HG02759 (cell line): ENCODE measurements around the gene ANGPTL2.

Experiments used
- ATAC-seq: cut with Tn5 transposase; IDR thresholded peaks from one replicate; pipeline ENCODE4 v1.9.1; 2021; ENCODE audit warnings: mild to moderate bottlenecking, moderate library complexity; ENCODE audit not compliant: unreplicated experiment

ANGPTL2 gene

DNA sequence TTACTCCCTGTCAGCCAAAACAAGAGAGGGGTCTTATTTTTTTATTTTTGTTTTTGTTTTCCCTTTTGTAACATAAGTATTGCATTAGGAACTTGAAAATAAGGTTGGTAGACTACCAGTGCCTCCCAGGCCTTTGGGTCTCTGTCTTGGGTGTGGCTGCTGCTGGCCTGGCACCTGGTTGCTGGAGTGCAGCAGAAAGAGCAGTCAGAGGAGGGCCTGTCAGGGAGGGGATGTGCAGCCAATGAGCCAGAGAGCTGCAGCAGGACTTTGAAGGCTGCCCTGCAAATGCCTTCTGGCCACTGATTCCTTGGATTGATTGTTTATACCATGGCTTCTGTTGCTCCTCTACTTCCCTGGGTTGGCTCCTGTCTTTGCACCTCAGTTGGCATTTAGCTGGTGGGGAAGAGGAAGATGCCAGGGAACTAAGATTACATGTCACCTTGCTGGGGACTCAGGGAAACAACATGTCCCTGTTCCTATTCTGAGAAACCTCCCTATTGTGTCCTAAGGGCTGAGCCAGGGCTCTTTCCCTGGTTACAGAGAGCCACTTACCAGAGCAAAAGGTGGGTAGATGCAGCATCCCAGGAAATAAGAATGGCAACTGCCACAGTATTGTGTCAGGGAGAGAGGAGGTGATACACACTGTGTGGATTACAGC lies 66.6 kb downstream of the ANGPTL2 start:
- ATAC-seq: no peak

DNA sequence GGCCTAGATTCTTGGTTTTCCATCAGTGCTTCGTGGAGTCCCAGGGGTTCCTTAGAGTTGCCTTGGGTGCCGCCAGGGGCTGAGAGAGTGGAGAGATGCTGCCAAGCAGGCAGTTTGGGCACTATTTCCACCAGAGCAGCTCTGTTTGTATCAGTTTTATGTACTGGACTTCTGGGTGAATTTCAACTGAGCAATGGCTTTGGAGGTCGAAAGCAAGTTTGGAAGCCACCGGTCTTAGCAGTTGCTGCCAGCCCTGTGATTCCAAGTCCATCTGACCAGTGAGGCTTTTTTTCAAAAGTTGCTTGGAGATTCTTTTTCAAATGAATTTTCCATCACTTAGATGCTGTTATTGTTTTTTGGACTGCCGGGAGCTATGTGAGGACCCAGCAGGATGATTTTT lies 68.5 kb downstream of the ANGPTL2 start:
- no peak for ATAC-seq

DNA sequence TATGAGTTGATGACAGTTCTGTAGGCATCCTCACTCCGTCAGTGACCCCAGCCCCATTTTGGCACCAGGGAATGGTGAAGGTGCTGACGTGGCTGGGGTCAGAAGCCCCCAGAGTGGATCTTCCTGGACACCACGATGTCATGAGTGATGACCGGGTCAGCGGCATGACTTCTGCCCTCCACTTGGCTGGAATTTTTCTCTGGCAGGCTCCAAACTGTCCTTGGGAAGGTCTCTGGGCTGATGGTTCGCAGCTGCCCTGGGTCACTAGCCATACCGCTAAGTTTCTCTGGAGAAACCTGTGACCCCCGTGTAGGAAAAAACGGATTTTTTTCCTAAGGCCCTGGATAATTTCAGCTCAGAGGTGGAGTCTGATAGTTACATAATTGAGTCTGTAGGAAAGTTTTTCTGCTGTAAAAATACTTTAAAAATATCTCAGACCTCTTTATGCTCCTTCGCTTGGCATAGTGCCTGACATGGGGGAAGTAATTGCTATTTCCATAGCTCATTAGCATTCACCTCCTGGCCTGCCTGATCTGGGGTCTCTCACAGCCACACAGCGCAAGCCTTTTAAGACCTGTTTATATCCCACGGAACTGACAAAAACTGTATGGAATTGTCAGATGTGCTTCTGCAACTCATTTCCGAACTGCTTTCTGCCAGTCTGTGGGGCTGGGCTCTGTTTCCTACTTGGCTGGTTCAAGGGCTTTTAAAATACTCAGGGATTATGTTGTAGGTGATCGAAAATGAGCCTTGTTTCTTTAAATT lies 69.2 kb downstream of the ANGPTL2 start:
- no peak for ATAC-seq

DNA sequence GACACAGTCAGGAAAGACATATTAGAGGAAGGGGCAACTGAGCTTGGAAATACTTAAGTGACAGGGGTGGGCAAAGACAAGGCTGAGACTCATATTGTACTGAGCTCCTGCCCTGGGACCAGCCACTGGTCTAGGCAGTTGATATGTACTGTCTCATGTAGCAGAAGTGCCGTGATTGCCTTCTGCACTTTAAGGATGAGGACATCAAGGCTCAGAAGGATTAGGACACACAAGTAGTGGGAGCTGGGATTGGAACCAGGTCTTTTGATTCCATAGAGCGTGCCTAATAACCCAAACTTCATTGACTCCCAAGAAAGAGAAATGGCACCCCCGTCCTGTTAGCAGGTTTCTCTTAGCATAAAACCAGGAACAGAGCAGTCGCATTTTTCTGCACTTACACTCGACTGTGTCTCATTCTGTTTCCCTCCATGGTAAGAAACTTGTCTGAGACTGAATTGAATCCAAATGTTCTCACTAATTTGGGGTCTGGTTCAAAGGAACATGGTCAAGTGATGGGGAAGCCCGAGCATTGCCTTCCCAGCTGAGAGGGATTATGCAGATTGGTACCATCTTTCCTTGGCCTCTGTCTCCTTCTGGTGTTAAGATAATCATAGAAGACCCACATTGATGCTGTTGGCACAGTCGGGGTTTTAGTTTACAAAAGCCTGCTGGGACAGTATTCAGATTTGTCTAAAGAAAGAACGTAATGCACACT lies 70.4 kb downstream of the ANGPTL2 start:
- ATAC-seq: no peak

DNA sequence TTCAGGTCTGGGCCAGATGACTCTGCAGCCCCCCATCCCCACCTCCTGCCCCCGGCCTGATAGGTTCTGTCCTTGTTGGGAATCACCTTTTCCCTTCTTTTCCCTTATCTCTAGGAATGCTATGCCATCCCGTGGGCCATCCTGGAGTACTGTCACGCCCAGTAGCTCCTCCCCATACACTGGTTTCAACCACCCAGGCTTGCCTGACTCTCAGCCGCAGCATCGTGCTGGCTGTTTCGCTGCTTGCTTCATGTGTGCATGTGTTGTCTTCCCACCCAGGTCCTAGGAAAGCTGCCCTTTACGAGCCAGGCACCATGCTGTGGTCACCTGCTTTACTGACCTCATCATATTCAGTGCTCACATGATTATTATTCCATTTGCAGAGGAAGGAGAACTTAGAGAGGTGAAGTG lies 71.8 kb downstream of the ANGPTL2 start:
- ATAC-seq: no peak

DNA sequence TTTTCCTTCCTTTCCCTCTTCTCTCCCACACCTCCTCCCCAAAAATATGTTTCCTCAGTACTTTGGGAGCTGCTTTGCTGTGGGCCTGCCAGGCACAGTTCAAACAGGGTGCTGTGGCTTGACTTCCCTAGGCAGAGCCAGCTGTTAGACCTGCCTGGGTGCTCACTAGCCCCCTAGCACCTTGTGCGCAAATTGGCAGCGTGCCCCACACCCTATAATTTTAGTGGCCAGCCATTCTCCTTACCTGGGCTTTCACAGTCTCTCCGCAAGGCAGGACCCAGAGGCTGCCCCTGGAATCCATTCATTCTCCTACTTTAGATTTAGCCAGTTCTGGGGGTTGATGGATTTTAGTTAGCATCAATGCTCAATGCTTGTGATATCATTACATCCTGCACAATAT lies 72.3 kb downstream of the ANGPTL2 start:
- ATAC-seq: no peak

DNA sequence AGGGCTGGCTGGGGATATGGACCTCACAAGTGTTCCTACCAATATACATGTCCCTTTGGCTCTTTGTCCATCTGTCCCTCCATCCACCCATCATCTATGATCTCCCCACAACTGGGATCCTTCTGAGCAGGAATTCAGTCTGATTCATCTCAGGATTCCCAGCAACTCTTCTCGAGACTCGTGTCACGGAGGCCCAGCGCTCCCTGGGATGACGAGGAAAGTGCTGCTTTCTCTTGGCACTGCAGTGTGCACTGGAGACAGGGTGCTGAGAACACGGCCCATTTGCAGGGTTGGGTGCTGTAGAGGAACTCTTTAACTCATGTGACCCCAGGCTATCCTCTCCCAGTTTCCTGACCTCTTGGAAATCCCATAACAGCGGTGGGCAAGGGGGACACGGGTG lies 72.9 kb downstream of the ANGPTL2 start:
- no peak for ATAC-seq

DNA sequence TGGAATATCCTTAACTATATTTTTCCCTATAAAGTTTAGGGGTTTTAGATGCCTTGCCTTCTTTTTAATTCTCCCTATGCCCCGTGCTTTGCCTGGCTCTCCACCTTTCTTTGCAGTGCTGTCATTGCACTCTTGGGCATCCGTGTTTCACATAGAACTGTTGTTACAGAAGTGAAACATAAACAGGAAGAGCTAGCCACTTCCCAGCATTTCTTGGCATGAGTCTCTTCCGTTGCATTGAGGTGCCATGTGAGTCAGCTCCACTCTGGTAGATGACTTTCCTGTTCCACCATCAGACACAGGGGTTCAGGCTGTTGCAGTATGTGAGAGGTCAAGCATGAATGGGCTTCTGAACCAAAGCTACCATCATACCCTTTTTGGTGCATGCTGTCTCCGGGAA lies 73.4 kb downstream of the ANGPTL2 start:
- no peak for ATAC-seq

DNA sequence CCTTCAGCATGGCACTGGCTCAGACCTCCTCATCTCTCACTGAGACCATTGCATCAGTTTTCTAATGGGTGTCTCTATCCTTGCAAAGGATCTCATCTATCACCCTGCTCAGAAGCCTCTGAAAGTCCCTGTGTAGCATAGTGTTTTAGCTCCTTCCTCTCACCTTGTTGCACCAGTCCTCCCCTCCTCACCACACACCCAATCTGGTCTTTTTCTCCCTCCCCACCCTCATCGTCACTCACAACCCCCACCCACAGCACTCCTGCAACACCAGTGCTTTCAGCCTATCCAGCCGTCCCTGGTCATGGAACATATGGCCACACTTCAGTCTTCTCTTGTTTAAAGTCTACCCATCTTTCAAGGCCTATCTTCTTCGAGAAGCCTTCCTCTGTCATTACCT lies 74.5 kb downstream of the ANGPTL2 start:
- no peak for ATAC-seq

DNA sequence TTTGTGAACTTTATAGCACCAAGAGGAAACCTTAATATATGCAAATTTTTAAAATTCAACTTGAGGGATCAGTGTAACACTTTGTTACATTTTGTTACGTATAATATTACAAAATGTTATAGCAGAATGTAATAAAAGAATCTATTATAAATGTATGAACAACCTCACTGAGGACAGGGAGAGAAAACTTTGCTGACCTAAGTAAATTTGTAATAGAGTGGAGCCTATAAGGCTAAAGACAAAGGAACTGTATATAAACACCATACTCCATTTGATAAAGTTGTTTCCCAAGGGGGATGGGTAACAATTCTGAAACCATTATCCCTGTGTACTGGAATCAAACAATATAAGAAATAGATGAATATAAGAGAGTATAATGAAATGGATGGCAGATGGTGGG lies 77.3 kb downstream of the ANGPTL2 start:
- ATAC-seq: no peak

DNA sequence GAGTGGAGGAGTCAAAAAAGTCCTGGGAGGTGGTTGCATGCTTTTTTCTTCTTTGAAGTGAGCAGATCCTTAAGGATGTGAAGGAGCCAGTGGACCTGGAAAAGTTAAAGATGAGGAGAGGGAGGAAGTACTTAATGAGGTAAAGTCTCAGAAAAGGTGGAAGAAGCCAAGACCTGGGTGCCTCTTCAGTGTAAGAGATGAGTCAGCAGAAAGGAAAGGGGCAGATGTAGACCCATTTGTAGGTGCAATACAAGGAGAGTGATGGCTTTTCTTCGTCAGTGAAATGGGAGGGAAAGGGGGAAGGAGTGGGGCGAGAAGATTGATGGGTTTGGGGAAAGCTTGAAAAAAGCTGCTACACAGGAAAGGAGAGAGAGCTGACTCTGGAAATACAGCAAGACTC lies 82.9 kb downstream of the ANGPTL2 start:
- ATAC-seq: no peak

DNA sequence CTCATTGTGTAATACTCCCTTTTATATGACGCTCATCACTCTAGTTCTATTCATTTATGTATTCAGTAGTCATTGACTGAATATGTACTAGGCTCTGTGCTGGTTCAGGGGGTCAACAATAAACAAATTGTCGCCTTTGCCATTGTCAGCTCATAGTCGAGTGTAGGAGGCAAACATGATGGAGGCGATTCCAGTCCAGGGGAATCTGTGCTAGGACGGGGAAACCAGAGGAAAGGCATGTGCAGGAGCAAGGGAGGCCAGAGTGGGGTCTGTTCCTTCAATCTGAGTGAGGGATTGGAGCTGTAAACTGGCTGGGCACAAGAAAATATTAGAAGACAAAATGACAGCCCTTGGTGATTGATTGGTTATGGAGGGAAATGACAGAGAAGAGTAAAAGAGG lies 83.9 kb downstream of the ANGPTL2 start:
- ATAC-seq: no peak
